ENCODE measurements around the gene ATF7.

ATF7 gene

GRCh38 chr12:53506881-53507602 is 119.1 kb downstream of the ATF7 start, which contains the start of gene NPFF (continued):
- TF ChIP-seq POU6F1 (CRISPR knock-in tag; IDR thresholded peaks at IDR 0.05; ENCODE audit: borderline replicate concordance, low read depth) = no peak
- TF ChIP-seq ZNF70 (CRISPR knock-in tag; IDR thresholded peaks at IDR 0.05) = no peak

- TF ChIP-seq ZC3H10 (CRISPR knock-in tag; IDR thresholded peaks at IDR 0.05) (no peak), CSRNP3 (CRISPR knock-in tag; IDR thresholded peaks at IDR 0.05) (no peak), RARB (CRISPR knock-in tag; IDR thresholded peaks at IDR 0.05) (no peak), ISL1 (CRISPR knock-in tag; IDR thresholded peaks at IDR 0.05) (no peak), TOX (CRISPR knock-in tag; IDR thresholded peaks at IDR 0.05; ENCODE audit: borderline replicate concordance) (no peak), ZNF8 (CRISPR knock-in tag; IDR thresholded peaks at IDR 0.05) (no peak), CREB5 (CRISPR knock-in tag; IDR thresholded peaks at IDR 0.05; ENCODE audit: low read depth) (no peak), OSR1 (CRISPR knock-in tag; IDR thresholded peaks at IDR 0.05) (no peak), ESRRG (CRISPR knock-in tag; IDR thresholded peaks at IDR 0.05) (no peak), TCF4 (CRISPR knock-in tag; IDR thresholded peaks at IDR 0.05; ENCODE audit: borderline replicate concordance) (no peak), PATZ1 (CRISPR knock-in tag; IDR thresholded peaks at IDR 0.05; ENCODE audit: borderline replicate concordance) (no peak), PPARA (CRISPR knock-in tag; IDR thresholded peaks at IDR 0.05; ENCODE audit: borderline replicate concordance) (no peak), ARNTL (CRISPR knock-in tag; IDR thresholded peaks at IDR 0.05; ENCODE audit: borderline replicate concordance, low read depth) (no peak), POU6F1 (CRISPR knock-in tag; IDR thresholded peaks at IDR 0.05; ENCODE audit: borderline replicate concordance, low read depth) (no peak), TSHZ2 (CRISPR knock-in tag; IDR thresholded peaks at IDR 0.05) (no peak), BACH2 (CRISPR knock-in tag; IDR thresholded peaks at IDR 0.05; ENCODE audit: borderline replicate concordance) (no peak)
- no peak for ATAC-seq
Measured at GRCh38 chr12:53506450-53506785, 119.8 kb downstream of the ATF7 start.
